ENCODE results near the gene CCDC51.

CCDC51 gene

GRCh38 chr3:48414376-48415250 is 25.3 kb downstream of the CCDC51 start:
- in situ Hi-C loops (cut with HindIII; ENCODE audit: low pct_ligation_motif_present, low sequenced_read_pairs): no loop called here
- TF ChIP-seq CTCF (IDR thresholded peaks at IDR 0.05; ENCODE audit: low read depth, low read length, missing control alignments): no peak
- Histone ChIP-seq H3K4me3 (ENCODE audit: low read depth, low read length) (no peak overlapping the region), H3K27me3 (replicated peaks) (no peaks in the 10 kb centered on the region), H3K36me3 (replicated peaks) (no peaks in the 10 kb centered on the region), H3K27ac (no peak overlapping the region)
- DNase-seq: no peak

GRCh38 chr3:48413611-48414010 is 26.3 kb downstream of the CCDC51 start:
- H3K27me3 ChIP-seq (replicated peaks): no peaks in the 10 kb centered on the region

GRCh38 chr3:48413086-48413485 is 26.8 kb downstream of the CCDC51 start:
- TF ChIP-seq CTCF (IDR thresholded peaks at IDR 0.05; ENCODE audit: low read depth, low read length, missing control alignments): no peak
- DNase-seq: no peak
- Histone ChIP-seq H3K4me3 (ENCODE audit: low read depth, low read length) (no peak overlapping the region), H3K27me3 (replicated peaks) (no peaks in the 10 kb centered on the region), H3K36me3 (replicated peaks) (no peaks in the 10 kb centered on the region), H3K27ac (no peak overlapping the region)
- in situ Hi-C loops (cut with HindIII; ENCODE audit: low pct_ligation_motif_present, low sequenced_read_pairs): no loop called here

More at GRCh38 chr3:48413611-48414010, 26.3 kb downstream of the CCDC51 start:
- H3K4me3 ChIP-seq (ENCODE audit: low read depth, low read length): no peak overlapping the region
- in situ Hi-C loops (cut with HindIII; ENCODE audit: low pct_ligation_motif_present, low sequenced_read_pairs): no loop called here
- no peak overlapping the region for H3K27ac ChIP-seq
- DNase-seq: no peak
- TF ChIP-seq CTCF (IDR thresholded peaks at IDR 0.05; ENCODE audit: low read depth, low read length, missing control alignments): no peak
- H3K36me3 ChIP-seq (replicated peaks): no peaks in the 10 kb centered on the region

- Histone ChIP-seq H3K27ac (no peak overlapping the region), H3K36me3 (replicated peaks) (no peaks in the 10 kb centered on the region), H3K27me3 (replicated peaks) (no peaks in the 10 kb centered on the region), H3K4me3 (ENCODE audit: low read depth, low read length) (no peak overlapping the region)
- in situ Hi-C loops (cut with HindIII; ENCODE audit: low pct_ligation_motif_present, low sequenced_read_pairs): no loop called here
- no peak for TF ChIP-seq CTCF (IDR thresholded peaks at IDR 0.05; ENCODE audit: low read depth, low read length, missing control alignments)
- DNase-seq: no peak
Measured at GRCh38 chr3:48412375-48413001, 27.4 kb downstream of the CCDC51 start.

GRCh38 chr3:48411606-48412374 is 28.1 kb downstream of the CCDC51 start:
- in situ Hi-C loops (cut with HindIII; ENCODE audit: low pct_ligation_motif_present, low sequenced_read_pairs): no loop called here
- H3K36me3 ChIP-seq (replicated peaks): no peaks in the 10 kb centered on the region
- no peak for DNase-seq
- no peaks in the 10 kb centered on the region for H3K27me3 ChIP-seq (replicated peaks)
- no peak for TF ChIP-seq CTCF (IDR thresholded peaks at IDR 0.05; ENCODE audit: low read depth, low read length, missing control alignments)
- H3K27ac ChIP-seq: no peak overlapping the region
- H3K4me3 ChIP-seq (ENCODE audit: low read depth, low read length): no peak overlapping the region

Measured in brain microvascular endothelial cell (primary cell).